Measurements from ENCODE around the gene EFNB3.

Gene EFNB3

GRCh38 chr17:7700510-7700909 is 4.5 kb upstream of the EFNB3 start:
- no peak for DNase-seq

- no peak for DNase-seq
Measured at GRCh38 chr17:7701681-7702080, 3.3 kb upstream of the EFNB3 start.

GRCh38 chr17:7702776-7703175 is 2.2 kb upstream of the EFNB3 start:
- no peak for DNase-seq

GRCh38 chr17:7703584-7704479 is 1.2 kb upstream of the EFNB3 start:
- DNase-seq = peak; percentile 60

- DNase-seq = no peak
Measured at GRCh38 chr17:7705269-7706255, 560 bp downstream of the EFNB3 start.

- no peak for DNase-seq
Measured at GRCh38 chr17:7706631-7707354, 1.8 kb downstream of the EFNB3 start.

- DNase-seq = no peak
Measured at GRCh38 chr17:7707446-7707845, 2.4 kb downstream of the EFNB3 start.

GRCh38 chr17:7707858-7708750 is 3.1 kb downstream of the EFNB3 start:
- no peak for DNase-seq

- no peak for DNase-seq
Measured at GRCh38 chr17:7709031-7709430, 4.0 kb downstream of the EFNB3 start.

GRCh38 chr17:7710301-7710700 is 5.3 kb downstream of the EFNB3 start:
- no peak for DNase-seq

GRCh38 chr17:7711051-7711755 is 6.2 kb downstream of the EFNB3 start:
- no peak for DNase-seq

GRCh38 chr17:7712111-7712771 is 7.2 kb downstream of the EFNB3 start:
- no peak for DNase-seq

- no peak for DNase-seq
Measured at GRCh38 chr17:7713782-7714181, 8.8 kb downstream of the EFNB3 start.

GRCh38 chr17:7714721-7715594 is 10.0 kb downstream of the EFNB3 start:
- no peak for DNase-seq

- DNase-seq = no peak
Measured at GRCh38 chr17:7715936-7716886, 11.2 kb downstream of the EFNB3 start.

- peak; percentile 96 for DNase-seq
Measured at GRCh38 chr17:7716901-7717755, 12.1 kb downstream of the EFNB3 start, which contains the start of gene DNAH2. Gene DNAH2, plus strand, starts transcription at chr17:7717744. Its CDS starts 1,991 bp downstream, at chr17:7719735.
